ENCODE results near the gene GPR153.

GPR153 gene

DNA sequence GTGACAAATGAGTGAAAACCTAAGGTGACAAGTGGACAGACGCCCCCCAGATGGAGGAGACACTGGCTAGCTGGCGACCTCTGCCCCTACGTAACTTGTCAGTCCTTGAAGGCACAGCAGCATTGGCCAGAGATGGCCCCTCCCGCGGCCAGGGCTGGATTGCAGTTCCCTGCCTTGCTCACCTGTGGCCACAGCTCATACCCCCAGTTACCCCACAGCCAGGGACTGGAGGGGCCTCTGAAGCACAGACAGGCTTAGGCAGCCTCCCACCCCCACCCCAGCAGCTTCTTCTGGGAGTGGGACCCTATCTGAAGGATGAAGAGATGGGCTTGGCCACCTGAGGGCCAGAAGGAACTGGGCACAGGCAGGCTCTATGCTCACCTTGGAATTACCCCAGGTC is 13.2 kb downstream of the GPR153 start:
- DNase-seq, result no peak

DNA sequence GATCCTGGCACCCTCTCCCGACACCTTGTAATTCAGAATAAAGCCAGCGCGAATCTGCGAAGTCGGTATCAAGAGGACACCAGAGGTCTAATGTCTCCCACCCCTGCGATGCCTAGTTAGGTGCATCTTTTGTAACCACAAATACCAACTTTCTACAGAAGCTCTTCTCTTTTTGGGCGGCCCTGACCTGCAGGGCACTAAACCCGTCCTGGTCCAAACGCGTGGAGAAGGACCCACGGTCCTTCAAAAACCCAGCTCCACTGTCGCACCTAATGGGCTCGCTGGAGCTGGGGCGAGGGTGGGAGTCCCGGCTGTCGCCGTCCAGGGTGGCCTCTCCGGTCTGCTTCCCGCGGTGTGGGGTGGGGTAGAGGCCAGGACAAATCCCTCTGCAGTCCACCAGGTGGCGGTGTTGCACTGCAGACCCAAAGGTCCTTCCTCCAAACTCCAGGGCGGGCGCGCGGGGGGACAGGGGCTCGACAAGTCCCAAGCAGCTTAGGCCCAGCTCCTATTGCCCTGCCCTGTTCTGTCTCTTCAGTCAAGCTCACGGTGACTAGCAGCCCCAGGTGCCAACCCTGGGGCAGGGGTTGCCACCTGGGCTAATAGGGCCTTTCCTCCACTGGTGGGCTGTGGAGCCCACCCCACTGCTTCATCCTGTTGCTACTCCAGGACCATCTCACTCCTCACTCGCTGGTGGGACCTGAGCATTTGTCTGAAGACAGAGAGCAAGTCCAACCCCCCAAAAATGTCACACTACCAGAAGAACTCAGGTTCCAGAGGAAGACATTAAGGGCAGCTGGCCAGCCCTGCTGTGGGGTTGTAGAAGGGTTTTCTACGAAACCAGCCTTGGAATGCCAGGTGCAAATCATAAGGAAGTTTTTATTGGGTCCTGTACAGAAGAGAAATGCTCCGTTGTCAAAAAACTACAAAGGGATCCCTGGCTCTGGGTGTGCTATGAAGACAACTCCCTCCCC is 14.1 kb downstream of the GPR153 start:
- DNase-seq, result peak; percentile 87

DNA sequence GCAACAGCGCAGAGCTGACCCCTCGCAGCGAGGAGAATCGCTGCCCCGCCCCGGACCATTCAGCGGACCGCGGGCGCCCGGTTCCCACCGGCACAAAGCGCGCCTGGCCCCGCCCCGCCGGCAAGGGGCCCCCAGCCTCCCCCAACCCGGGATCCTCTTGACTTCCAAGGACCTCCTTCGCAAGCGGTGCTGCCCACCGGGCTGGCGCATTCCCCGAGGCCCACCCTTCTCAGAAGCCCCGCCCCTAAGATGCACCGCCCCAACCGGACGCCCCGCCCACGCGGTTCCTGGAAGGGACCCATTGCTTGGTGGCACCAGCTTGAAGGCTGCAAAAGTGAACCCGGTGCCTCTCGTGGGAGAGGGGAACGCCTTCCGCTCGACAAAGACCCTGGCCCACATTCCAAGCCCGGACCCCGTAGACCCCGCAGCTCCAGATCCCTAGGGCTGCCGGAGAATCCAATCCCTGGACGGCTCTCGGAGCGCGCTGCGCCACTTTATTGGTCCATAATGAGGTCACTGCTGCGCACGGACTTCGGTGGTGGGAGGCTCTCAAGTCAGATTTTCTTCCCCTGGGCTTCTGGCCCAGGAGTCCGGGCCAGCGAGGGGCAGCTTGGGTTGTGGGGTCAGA is 14.9 kb downstream of the GPR153 start:
- DNase-seq, result peak; percentile 41

DNA sequence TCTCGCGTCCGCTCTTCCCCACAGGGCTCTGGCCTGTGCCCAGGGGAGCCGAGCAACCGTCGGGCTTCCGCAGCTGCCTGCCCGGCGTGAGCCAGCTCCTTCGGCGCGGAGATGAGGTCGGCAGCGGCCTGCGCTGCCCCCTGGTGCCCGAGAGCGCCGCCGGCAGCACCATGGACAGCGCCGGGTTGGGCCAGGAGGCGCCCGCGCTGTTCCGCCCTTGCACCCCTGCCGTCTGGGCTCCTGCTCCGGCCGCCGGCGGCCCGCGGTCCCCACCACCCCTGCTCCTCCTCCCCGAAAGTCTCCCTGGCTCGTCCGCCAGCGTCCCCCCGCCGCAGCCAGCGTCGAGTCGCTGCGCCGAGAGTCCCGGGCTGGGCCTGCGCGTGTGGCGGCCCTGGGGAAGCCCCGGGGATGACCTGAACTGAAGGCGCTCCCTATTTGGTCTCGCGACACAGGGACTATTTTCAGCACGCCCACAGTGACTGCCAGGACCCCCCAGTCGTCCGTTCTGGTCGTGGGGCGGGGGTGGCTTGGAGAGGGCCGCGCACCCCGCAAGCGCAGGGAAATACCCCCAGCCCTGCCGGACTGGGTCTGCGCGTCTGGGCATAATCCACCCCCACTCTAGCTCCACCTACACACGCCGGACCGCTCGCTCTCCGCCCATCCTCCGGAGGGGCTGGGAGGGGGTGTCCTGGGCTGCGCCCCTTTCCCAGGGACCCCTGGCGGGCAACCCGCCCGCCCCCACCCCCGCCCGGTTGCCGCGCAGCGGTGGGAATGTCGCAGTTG is 15.6 kb downstream of the GPR153 start:
- DNase-seq, result peak; percentile 86

DNA sequence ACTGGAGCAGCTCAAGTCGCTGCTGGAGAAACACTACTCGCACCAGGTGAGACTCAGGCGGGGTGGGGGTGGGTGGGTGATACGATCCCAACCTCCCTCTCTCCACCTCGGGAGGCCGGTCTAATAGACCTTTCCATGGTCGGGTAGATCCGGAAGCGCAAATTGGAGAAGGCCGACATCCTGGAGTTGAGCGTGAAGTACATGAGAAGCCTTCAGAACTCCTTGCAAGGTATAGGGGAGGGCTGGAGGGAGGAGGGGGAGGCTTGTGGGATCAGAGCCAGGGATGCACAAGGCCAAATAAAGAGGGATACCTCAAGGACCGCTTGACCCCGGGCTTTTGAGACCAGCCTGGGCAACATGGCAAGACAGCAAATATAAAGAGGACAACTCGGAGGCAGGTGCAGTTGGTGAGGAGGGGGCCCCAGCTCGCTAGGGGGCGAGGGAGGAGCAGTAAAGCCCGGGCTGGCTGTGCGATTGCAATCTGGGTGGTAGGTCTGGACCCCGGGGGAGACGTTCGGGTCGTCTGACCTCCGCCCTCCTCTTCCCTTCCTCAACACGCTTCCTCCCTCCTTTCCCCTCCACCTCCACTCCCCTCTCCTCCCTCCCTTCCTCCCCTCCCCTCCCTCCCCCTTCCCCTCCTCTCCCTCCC is 16.4 kb downstream of the GPR153 start:
- DNase-seq, result no peak

DNA sequence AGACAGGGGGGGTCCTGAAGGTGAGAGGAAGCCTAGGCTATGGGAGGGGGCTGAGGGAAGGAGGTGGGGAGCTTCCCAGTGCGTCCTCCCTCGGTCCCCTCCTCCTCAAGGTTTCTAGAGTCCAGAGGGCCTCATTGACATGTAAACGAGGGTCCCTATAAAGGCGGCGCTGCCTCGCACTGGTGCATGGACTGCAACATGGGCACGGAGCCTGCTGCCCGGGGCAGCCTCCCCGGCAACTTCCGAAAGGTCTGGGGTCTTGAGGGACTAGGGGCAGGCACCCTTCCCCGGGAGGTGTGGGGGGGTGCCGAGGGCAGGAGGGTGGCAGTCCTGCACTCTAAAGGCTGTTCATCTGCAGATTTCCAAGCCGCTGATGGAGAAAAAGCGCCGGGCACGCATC is 16.9 kb downstream of the GPR153 start, which contains the start of gene HES3:
HES3 (plus strand) TSS at position 187 of the 400 bp plus-strand sequence; CDS start at position 374, 187 bp downstream.
- DNase-seq, result no peak

DNA sequence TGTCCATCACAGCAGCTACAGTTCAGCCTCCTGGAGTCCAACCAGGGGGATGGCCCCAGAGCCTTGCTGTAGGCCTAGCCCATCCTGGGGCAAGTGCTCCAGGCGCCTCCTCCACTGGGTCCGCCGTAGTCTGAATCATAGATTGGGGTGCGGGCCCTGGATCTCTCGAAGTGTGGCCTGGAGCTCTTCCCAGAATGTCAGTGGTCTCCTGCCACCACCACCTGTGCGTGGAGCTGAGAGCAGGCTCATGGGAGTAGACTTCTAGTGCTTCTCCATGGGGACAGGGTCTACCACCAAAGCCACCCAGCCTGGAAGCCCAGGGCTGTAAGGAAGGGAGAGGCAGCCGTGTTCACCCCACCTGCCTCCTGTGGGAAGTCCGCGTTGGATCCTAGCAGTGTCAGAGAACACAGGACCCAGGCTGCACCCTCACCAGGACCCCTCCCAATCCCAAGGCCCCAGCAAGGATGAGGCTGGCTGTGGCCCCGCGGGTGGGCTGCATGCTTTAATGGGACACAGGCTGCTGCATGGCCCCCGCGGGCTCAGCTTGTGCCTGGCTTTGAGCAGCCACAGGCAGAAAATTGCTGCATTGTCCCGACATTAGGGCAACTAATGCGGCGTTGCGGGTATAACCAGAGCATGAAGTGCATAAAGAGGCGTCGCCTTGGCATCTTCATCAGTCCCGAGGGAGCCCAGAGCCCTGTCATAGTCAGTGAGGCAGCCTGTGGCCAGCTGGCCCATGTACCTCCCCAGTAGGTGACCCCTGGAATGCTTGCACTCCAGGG is 17.7 kb downstream of the GPR153 start:
- DNase-seq, result no peak

DNA sequence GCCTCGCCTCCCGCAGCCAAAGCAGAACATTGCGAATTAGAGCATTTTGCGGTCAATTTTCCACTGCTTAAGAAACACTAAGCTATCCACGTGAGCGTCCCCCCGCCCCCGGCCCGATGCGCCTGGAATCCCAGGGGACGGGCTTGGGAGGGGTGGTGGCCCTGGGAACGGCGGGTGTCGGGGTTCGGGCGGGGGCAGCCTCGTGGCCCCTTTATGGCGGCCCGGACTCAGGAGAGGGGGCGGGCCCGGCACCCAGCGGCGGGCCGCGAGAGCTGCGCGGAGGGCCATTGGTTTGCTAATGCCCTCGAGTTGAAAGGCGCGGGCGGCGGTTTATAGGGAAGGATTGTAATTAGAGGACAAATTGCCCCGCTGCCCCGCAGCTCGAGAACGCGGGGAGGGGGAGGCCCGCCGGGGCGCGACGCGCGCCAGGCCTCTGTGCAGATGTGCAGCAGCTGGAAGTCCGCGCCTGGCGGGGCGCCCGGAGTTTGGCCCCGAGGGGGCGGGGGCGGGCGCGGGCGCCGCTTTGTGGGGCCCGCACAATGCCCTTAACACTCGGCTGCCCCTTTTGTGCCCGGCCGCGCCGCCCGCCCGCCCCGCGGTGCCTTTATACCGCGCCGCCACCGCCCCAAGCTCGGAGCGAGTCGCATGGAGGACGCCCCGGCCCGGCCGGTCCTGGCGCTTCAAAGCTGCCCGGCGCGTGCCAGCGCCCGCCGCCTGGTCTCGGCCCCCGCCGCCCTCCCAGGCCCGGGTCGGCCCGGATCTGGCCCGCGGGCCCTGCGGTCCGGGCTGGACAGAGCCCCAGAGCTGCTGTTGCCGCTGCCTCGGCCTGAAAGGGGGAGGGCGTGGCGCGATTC is 18.8 kb downstream of the GPR153 start:
- DNase-seq, result no peak

DNA sequence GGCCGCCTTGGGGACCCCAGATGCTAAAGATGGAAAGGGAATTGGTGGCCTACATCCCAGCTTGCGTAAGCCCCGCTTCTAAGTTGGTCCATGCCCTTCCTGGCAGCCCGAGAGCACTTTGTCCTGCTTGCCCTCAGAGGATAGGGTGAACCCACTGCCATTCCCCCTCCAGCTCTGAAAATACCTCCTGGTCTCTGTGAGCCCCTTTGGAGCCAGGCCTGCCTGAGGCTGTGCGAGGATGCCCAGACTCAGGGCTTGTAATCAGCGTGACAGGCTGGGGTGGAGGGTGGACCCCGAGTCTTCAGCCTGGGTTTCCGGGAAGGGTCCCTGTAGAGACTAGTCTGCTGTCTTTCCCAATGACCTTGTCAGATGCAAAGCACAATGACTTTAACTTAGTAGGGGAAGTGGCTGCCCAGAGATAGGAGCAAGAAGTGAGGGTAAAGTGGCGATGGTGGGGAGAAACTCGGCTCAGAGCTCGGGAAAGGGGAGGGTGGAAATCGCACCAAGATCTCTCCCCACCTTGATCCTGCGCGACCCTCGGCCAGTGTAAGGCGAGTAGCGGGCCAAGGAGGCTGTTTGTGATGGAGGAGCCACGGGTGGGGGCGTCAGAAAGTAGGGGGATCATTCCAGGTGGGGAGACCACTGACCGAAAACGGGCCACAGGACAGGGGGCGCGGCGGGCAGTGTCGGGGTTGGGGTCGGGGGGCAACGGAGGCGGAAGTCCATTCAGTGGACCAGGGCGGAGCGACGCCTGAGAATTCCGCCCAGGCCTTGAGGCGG is 19.6 kb downstream of the GPR153 start:
- DNase-seq, result no peak

DNA sequence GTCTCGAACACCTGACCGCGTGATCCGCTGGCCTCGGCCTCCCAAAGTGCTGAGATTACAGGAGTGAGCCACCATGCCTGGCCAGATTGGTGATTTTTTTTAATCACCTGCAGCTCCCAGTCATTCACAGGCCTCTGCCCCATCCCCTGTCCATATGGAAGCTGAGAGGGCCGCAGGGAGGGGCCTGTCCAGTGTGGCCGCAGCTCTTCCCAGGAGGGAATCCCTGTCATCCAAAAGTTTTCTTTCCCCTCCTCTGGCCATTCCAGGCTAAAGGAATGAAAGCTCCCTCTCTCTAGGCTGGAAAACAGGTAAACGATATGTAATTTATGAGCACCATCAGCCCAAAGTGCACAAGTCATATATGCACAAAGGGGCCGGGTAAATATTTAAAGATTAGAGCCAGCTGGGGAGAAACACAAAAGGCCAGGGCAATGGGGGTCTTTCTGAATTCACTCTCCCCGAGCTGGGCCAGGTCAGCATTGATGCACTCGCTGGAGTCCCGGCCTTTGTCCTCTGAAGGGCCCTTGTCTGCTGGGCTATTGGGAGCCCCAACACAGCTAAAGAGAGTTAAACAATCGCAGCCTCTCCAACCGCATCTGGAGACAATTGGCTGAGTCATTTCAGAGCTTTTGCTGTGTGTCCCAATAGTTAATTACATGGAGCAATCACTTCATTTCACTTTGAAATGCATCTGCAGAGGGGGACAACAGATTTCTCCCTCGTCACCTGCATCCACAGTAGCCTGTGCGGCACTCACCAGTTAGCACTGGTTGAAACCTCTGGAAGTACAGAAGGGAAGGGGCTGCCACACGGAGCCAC is 20.7 kb downstream of the GPR153 start:
- no peak for DNase-seq

DNA sequence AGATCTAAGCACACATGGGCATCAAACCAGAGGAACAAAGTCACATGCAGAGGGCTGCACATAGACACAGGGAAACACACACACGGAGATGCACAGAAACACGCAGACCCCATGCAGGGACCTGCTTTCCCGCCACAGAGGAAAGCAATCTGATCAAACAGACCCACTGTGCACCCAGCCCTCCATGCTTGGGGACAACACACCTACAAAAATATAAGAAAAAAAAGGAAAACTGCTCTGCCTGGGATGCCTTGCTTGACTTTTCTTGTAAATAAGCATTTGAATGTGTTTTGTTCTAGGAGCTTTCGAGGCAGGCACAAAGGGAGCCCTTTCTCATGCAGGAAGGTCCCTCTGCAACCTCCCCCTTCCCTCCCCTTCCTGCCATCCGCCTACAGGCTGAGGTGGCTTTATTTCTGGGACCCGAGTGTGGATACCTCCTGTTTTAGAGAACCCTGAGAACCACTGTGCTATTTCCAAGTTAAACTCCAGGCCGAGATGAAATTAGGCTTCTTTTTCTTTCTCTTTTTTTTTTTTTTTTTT is 21.6 kb downstream of the GPR153 start:
- DNase-seq, result no peak

DNA sequence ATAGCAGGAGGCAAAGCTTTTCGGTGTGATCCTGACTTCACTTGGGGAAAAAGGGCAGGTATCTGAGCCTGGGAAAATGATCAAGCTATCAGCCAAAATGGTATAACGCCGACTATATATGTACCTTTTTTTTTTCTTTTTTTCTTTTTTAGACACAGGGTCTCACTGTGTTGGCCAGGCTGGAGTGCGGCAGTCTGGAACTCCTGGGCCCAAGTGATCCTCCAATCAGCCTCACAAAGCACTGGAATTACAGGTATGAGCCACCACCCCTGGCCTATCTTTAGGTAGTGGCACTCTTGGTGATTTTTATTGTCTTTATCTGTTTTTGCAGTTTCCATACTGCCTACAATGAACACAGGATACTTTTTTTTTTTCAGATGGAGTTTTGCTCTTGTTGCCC is 23.8 kb downstream of the GPR153 start:
- no peak for DNase-seq

DNA sequence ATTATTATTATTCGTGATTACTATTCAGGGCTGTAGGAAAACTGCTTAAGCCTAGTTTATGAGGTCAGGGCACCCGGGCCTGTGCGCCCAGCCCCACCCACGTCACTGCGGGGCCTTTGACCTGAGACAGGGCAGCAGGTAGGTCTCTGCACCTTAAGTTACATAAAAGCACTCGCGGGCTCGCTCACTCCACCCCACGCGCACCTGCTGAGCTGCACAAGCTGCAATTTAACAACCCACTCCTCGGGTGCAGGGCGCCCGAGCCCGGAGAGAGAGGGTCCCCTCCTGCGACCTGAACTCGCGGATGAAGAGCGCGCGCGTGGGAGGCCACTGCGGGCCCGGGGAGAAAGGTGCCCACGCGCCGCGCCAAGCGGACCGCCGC is 25.6 kb downstream of the GPR153 start:
- peak; percentile 36 for DNase-seq

DNA sequence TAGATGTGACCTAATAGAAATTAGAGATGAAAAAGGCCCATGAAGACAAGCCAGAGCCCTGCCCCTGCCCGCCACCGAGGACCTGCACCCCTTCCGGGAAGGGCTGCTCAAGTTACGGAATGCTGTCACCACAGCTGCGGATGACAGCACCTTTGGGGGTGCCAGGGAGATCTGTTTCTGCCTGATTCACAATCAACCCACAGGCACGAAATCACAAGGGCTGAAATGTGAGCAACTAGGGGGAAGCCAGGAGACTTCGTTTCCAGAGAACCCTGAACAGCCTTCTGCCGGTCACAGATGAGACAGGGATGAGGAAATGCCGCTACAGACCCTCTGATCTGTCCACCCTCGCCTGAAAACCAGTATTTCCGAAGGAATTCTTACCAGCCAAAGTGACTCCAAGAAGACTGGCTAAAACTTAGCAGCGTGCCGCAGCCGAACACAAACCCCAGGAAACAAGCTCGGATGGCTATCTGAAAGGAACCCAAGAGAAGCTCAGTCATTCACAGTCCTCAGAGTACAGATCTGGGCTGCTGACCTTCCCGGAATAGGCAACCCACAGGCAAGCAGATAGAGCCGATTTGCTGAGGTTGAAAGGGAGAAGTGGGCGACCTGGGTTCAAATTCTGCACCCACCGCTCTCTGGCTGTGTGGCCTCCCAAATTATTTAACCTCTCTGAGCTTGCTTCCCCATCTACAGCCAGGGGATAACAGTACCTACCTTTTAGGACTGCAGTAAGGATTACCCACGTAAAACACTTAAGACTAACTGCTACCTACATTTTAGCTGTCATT is 26.2 kb downstream of the GPR153 start:
- no peak for DNase-seq

DNA sequence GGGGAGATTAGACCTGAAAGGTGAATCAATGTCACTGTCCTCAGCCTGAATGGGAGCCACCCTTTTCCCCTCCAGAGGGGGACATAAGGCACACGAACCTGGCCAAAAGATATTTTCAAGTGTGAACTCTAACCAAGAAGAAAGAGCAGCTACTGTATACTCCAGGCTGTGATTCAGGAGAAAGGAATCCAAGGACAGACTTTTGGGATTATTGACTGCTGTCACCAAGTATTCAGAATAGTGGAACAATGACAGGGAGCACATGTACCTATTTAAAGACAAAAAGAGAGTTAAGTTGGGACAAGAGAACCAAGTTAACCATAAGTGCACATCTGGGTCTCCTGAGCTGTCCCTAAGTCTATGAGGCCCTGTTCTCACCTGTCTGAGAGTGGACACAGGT is 27.5 kb downstream of the GPR153 start:
- no peak for DNase-seq

DNA sequence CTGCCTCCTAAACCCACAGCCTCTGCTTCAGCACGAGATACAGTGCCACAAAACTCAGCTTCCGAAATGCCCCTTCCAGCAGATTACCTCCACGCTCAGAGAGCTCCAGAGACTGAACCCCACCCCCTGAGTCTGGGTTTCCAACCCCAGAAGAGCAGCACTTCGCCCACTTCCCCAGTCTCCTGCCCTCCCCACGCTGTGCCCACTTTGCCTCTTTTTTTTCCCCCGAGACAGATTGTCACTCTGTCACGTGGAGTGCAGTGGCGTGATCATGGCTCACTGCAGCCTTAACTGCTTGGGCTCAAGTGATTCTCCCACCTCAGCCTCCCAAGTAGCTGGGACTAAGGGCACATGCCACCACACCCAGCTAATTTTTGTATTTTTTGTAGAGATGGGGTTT is 35.2 kb downstream of the GPR153 start:
- no peak for DNase-seq

DNA sequence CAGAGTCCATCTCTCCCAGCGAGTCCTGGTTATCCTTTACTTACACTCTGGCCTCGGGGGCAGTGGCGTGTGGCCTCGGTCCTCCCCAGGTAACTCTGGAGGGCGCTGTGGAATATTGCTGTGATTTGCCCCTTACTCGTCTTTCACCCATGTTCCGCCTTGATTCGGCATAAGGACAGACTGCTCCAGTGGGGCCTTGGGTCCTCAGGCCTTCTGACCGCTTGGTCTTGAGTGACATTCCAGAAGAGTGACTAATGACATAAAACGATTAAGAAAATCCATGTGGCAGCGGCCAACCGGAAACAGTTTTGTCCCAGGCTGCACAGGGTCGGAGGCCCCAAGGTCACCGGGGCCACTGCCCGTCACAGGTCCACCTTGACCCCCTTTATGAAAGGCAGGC is 36.2 kb downstream of the GPR153 start:
- no peak for DNase-seq

DNA sequence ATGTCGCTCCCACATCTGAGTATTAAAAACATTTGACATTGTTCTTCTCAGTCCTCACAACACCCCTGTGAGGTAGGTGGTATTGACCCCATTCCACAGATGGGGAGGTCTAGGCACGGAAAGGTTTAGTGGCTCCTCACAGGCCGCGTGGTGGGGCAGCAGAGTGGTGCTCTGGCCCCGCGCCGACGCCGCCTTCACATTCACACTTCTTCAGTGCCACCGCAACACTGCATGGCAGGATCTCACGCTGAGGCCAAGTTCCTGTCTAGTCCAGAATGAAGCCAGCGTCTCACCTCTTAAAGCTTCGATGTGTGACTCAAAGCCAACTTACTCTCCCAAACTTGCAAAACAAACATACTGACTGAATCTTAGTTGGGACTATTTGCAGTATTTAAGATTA is 37.3 kb downstream of the GPR153 start:
- no peak for DNase-seq
